ENCODE results near the gene CBL.

The CBL gene

GRCh38 chr11:119337581-119338317, 131.6 kb downstream of the CBL start:
- Histone ChIP-seq H3K4me3 (ENCODE audit: low read length) (peak overlapping the region; percentile 37), H3K4me1 (ENCODE audit: control insufficient read depth, insufficient read depth, low read length) (peaks cover 54% of the 10 kb centered on the region), H3K9ac (ENCODE audit: low read depth, low read length) (no peak overlapping the region), H3K27me3 (ENCODE audit: control insufficient read depth, insufficient read depth, low read length) (peaks cover 20% of the 10 kb centered on the region), H3K4me2 (ENCODE audit: low read length) (peak overlapping the region; percentile 82), H3K36me3 (ENCODE audit: insufficient read depth, low read length) (no peaks in the 10 kb centered on the region), H3K9me3 (replicated peaks; ENCODE audit: low read length) (no peaks in the 10 kb centered on the region)

GRCh38 chr11:119338318-119338890, 132.3 kb downstream of the CBL start:
- H3K4me1 ChIP-seq (ENCODE audit: control insufficient read depth, insufficient read depth, low read length), result peaks cover 54% of the 10 kb centered on the region

GRCh38 chr11:119338965-119339588, 132.9 kb downstream of the CBL start:
- Histone ChIP-seq H3K4me2 (ENCODE audit: low read length) (peak overlapping the region; percentile 82), H3K27me3 (ENCODE audit: control insufficient read depth, insufficient read depth, low read length) (peaks cover 27% of the 10 kb centered on the region), H3K4me3 (ENCODE audit: low read length) (peak overlapping the region; percentile 70), H3K9ac (ENCODE audit: low read depth, low read length) (no peak overlapping the region), H3K36me3 (ENCODE audit: insufficient read depth, low read length) (no peaks in the 10 kb centered on the region), H3K9me3 (replicated peaks; ENCODE audit: low read length) (no peaks in the 10 kb centered on the region), H3K4me1 (ENCODE audit: control insufficient read depth, insufficient read depth, low read length) (peaks cover 54% of the 10 kb centered on the region)

More at GRCh38 chr11:119338318-119338890, 132.3 kb downstream of the CBL start:
- peak overlapping the region; percentile 82 for H3K4me2 ChIP-seq (ENCODE audit: low read length)
- peak overlapping the region; percentile 36 for H3K4me3 ChIP-seq (ENCODE audit: low read length)
- H3K9ac ChIP-seq (ENCODE audit: low read depth, low read length), result no peak overlapping the region
- peaks cover 20% of the 10 kb centered on the region for H3K27me3 ChIP-seq (ENCODE audit: control insufficient read depth, insufficient read depth, low read length)
- no peaks in the 10 kb centered on the region for H3K9me3 ChIP-seq (replicated peaks; ENCODE audit: low read length)
- H3K36me3 ChIP-seq (ENCODE audit: insufficient read depth, low read length), result no peaks in the 10 kb centered on the region

GRCh38 chr11:119339589-119340334, 133.6 kb downstream of the CBL start:
- Histone ChIP-seq H3K4me2 (ENCODE audit: low read length) (peak overlapping the region; percentile 82), H3K9me3 (replicated peaks; ENCODE audit: low read length) (no peaks in the 10 kb centered on the region), H3K36me3 (ENCODE audit: insufficient read depth, low read length) (no peaks in the 10 kb centered on the region), H3K4me1 (ENCODE audit: control insufficient read depth, insufficient read depth, low read length) (peaks cover 54% of the 10 kb centered on the region), H3K9ac (ENCODE audit: low read depth, low read length) (peak overlapping the region; percentile 78), H3K4me3 (ENCODE audit: low read length) (peak overlapping the region; percentile 70), H3K27me3 (ENCODE audit: control insufficient read depth, insufficient read depth, low read length) (peaks cover 33% of the 10 kb centered on the region)

GRCh38 chr11:119340335-119341221, 134.4 kb downstream of the CBL start, which contains the start of gene C1QTNF5:
Gene C1QTNF5 (minus strand): TSS chr11:119340883. CDS start chr11:119340397, 486 bp downstream.
- H3K9ac ChIP-seq (ENCODE audit: low read depth, low read length), result peak within 1 kb of the TSS; percentile 78
- H3K27me3 ChIP-seq (ENCODE audit: control insufficient read depth, insufficient read depth, low read length), result peaks cover 33% of the 10 kb centered on the region
- H3K4me1 ChIP-seq (ENCODE audit: control insufficient read depth, insufficient read depth, low read length), result peaks cover 47% of the 10 kb centered on the region
- H3K4me2 ChIP-seq (ENCODE audit: low read length), result peak within 1 kb of the TSS; percentile 82
- H3K4me3 ChIP-seq (ENCODE audit: low read length), result peak within 1 kb of the TSS; percentile 70
- H3K9me3 ChIP-seq (replicated peaks; ENCODE audit: low read length), result no peaks in the 10 kb centered on the region
- H3K36me3 ChIP-seq (ENCODE audit: insufficient read depth, low read length), result no peaks in the 10 kb centered on the region

GRCh38 chr11:119341222-119342022, 135.3 kb downstream of the CBL start:
- Histone ChIP-seq H3K4me2 (ENCODE audit: low read length) (peak overlapping the region; percentile 82), H3K4me1 (ENCODE audit: control insufficient read depth, insufficient read depth, low read length) (peaks cover 38% of the 10 kb centered on the region), H3K27me3 (ENCODE audit: control insufficient read depth, insufficient read depth, low read length) (peaks cover 35% of the 10 kb centered on the region), H3K36me3 (ENCODE audit: insufficient read depth, low read length) (no peaks in the 10 kb centered on the region), H3K9ac (ENCODE audit: low read depth, low read length) (peak overlapping the region; percentile 28), H3K9me3 (replicated peaks; ENCODE audit: low read length) (no peaks in the 10 kb centered on the region), H3K4me3 (ENCODE audit: low read length) (no peak overlapping the region)

GRCh38 chr11:119342023-119342300, 135.8 kb downstream of the CBL start:
- Histone ChIP-seq H3K36me3 (ENCODE audit: insufficient read depth, low read length) (no peaks in the 10 kb centered on the region), H3K4me2 (ENCODE audit: low read length) (no peak overlapping the region), H3K9ac (ENCODE audit: low read depth, low read length) (no peak overlapping the region), H3K9me3 (replicated peaks; ENCODE audit: low read length) (no peaks in the 10 kb centered on the region), H3K27me3 (ENCODE audit: control insufficient read depth, insufficient read depth, low read length) (peaks cover 38% of the 10 kb centered on the region), H3K4me3 (ENCODE audit: low read length) (no peak overlapping the region), H3K4me1 (ENCODE audit: control insufficient read depth, insufficient read depth, low read length) (peaks cover 37% of the 10 kb centered on the region)

- H3K4me2 ChIP-seq (ENCODE audit: low read length), result no peak overlapping the region
- H3K9me3 ChIP-seq (replicated peaks; ENCODE audit: low read length), result no peaks in the 10 kb centered on the region
- no peak overlapping the region for H3K4me3 ChIP-seq (ENCODE audit: low read length)
- no peak overlapping the region for H3K9ac ChIP-seq (ENCODE audit: low read depth, low read length)
- H3K27me3 ChIP-seq (ENCODE audit: control insufficient read depth, insufficient read depth, low read length), result peaks cover 44% of the 10 kb centered on the region
- peaks cover 31% of the 10 kb centered on the region for H3K4me1 ChIP-seq (ENCODE audit: control insufficient read depth, insufficient read depth, low read length)
- H3K36me3 ChIP-seq (ENCODE audit: insufficient read depth, low read length), result no peaks in the 10 kb centered on the region
Measured at GRCh38 chr11:119342362-119343130, 136.4 kb downstream of the CBL start.

GRCh38 chr11:119343726-119344125, 137.6 kb downstream of the CBL start:
- peaks cover 48% of the 10 kb centered on the region for H3K27me3 ChIP-seq (ENCODE audit: control insufficient read depth, insufficient read depth, low read length)
- H3K4me1 ChIP-seq (ENCODE audit: control insufficient read depth, insufficient read depth, low read length), result peaks cover 20% of the 10 kb centered on the region

More at GRCh38 chr11:119343726-119344125, 137.6 kb downstream of the CBL start:
- Histone ChIP-seq H3K36me3 (ENCODE audit: insufficient read depth, low read length) (no peaks in the 10 kb centered on the region), H3K4me3 (ENCODE audit: low read length) (no peak overlapping the region), H3K9ac (ENCODE audit: low read depth, low read length) (no peak overlapping the region), H3K9me3 (replicated peaks; ENCODE audit: low read length) (no peaks in the 10 kb centered on the region), H3K4me2 (ENCODE audit: low read length) (no peak overlapping the region)

Data from skeletal muscle satellite cell (primary cell).